ENCODE measurements around the gene SPEG.

SPEG gene

DNA sequence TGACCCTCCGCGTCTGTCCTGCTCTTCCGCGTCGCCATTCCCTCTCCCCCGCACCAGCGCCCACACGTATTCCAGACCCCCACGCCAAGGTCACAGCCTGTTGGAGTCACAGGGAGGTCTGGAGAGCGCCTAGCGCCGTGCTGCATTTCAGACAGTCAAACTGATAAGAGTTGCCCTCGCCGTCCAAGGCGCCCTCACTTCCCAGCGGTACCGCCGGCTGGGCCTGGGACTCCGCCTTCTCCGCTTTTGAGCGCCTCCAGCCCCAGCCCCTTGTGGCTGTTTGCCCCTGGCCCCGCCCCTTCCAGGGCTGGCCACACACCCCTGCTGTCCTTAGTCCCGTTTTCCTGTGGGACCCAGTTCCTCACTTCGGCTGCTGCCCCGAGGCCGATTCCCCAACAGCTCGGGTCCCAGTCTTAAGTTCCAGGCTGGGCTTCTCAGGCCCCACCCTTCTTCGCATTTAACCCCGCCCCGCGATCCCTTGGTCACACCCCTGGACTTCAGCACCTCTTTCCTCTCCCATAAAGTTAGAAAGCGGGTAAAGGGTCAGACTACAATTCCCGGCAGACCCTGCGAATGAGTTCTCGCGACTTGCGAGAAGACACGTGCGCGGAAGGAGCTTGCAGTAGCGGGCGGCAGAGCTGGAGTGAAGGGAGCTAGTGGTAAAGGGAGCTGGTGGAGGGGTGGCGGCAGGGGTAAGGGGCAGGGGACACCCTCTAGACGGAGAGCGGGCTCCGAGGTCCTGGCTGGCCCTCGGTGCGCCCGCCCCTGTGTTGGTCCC, 63.8 kb downstream of the SPEG start, which contains the start of gene GMPPA:
Gene GMPPA (plus strand): TSS at position 612 of the 778 bp plus-strand sequence. CDS start 1,085 bp downstream, outside the sequence.
- peak; percentile 99 for DNase-seq

DNA sequence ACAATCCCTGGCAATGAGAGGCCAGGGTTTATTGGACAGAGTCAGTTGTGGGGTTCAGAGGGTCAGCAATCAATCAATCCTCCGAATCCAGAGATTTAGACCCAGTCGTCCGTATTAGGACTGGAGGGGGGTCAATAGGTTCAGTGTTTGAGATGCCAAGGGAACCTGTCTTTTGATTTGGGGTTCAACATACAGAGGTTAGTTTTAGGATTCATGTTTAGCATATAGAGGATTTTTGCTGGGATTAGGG, 64.3 kb downstream of the SPEG start:
- no peak for DNase-seq

- DNase-seq = no peak
Observed at GRCh38 chr2:219499555-219499954, 64.9 kb downstream of the SPEG start.

DNA sequence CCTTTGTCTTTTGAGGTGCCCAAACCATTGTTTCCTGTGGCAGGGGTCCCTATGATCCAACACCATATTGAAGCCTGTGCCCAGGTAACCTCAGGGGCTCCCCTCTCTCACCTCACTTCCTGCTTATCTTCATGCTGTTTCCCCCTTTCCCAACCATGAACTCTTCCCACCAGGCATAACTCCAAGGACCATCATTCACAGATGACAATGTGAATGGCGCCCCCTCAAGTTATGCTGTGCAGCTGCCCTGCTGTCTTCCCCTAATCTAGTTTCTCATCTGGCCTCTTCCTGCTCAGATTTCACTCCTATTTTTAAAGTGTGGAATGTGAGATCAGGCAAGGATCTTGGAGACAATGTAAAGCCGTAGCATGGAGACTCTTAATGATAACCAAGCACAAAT, 65.5 kb downstream of the SPEG start:
- no peak for DNase-seq

DNA sequence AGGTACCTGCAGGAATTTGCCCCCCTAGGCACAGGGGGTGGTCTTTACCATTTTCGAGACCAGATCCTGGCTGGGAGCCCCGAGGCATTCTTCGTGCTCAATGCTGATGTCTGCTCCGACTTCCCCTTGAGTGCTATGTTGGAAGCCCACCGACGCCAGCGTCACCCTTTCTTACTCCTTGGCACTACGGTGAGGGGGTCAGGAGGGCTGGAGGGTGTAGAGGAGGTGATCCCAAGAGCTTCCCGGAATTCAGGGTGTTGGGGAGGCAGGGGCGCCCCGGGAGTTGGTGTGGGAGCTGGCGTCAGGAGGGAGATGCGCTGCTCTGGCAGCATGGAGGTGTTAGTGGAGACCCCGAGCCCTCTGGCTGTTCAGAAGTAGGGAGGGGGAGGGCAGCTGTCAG, 67.2 kb downstream of the SPEG start:
- DNase-seq = no peak

GRCh38 chr2:219502618-219503017, 68.0 kb downstream of the SPEG start:
- no peak for DNase-seq

- DNase-seq = no peak
Observed at GRCh38 chr2:219505585-219505984, 70.9 kb downstream of the SPEG start.

DNA sequence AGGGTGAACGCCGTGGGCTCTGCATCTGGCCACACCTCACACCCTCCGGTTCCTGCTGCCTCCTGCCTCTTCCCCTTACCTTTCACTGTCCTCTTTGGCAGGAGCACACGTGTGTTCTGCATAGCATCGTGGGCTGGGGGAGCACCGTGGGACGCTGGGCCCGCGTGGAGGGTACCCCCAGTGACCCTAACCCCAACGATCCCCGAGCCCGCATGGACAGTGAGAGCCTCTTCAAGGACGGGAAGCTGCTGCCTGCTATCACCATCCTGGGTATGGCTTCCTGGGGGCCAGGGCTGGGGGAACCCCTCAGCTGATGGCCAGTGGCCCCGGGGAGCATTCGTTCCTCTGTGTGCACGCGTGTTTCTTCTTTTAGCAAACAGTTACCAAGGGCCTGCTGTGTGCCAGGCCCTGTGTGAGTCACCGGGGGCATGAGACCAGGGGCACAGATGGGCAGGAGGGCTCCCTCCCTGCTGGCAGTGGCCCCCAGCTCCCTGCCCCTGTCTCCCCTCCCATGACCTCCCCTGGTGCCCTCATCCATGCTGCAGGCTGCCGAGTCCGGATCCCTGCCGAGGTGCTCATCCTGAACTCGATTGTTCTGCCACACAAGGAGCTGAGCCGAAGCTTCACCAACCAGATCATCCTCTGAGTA, 71.6 kb downstream of the SPEG start:
- DNase-seq = peak; percentile 64

- peak; percentile 98 for DNase-seq
Observed at GRCh38 chr2:219506802-219507526, 72.3 kb downstream of the SPEG start.

DNA sequence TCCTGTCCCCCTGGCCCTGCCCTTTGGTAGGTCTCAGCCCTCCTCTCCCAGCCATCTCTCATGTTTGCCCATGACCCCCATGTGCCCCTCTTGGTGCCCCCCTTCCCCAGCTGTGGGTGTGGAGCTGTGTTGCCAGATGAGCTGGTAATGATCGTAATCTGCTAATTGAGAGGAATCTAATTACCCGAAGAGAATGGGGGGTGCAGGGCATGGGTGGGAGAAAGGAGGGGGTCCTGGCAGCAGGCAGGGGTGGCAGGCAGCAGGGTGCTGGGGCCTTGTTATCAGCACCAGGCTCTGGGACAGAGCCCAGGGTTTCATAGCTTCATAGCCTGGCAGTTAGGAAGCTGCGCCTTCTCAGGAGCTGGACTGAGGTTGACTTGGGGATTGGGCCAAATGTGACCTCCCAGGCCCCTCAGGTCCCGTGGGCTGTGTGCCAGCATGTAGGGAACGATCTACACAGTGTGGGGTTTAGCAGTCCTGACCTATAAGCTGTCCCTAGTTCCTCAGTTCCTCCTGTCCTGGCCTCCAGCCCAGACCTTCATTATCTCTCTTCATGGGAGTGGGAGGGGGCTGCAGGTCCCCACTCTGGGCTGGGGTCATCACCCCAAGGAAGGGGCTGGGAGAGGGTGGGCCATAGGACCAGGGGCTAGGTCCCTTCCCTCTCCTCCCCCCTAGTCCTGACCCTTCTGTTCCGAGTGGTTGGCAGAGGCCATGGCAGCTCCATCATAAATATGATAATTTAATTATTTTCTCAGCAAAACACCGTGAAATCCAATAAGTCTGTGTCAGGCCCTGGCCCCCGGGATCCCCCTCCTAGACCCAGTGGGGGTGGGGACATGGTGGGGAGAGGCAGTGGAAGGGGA, 73.2 kb downstream of the SPEG start:
- no peak for DNase-seq

GRCh38 chr2:219508444-219508734, 73.7 kb downstream of the SPEG start:
- DNase-seq = no peak

GRCh38 chr2:219508971-219509779, 74.5 kb downstream of the SPEG start:
- DNase-seq = peak; percentile 89

DNA sequence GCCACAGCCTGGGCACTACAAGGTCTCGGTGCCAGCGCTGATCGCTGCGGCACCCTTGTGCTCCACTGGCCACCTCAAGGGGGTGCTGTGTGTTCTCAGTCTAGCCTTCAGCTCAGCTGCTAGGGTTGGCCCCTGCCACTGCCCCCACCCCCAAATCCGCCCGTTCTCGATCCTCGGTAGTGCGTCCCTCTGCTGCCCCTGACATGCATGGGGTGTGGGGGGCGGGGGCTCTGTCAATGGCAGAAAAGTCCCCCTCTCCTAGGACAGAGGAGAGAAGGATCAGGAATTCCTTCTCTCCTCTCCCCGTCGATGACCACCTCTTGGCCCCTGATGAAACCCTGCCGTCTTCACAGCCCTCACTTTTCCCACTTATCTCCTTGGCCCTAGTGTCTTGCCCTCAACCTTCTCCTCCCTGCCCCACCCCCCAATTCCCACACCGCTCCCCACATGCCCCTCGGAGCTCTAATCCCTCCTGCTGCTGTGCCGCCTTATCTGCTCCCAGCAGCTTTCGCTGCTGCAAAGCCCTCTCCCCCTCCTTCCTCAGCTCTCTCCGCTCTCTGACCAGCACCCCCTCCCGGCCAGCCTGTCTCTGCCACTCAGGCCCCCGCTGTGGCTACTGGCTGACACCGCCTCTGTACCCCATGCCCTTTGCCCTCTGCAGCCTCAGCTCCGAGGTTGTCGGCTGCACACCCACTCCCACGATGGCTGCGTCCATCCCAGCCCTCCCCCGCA, 75.3 kb downstream of the SPEG start:
- DNase-seq = peak; percentile 89

DNA sequence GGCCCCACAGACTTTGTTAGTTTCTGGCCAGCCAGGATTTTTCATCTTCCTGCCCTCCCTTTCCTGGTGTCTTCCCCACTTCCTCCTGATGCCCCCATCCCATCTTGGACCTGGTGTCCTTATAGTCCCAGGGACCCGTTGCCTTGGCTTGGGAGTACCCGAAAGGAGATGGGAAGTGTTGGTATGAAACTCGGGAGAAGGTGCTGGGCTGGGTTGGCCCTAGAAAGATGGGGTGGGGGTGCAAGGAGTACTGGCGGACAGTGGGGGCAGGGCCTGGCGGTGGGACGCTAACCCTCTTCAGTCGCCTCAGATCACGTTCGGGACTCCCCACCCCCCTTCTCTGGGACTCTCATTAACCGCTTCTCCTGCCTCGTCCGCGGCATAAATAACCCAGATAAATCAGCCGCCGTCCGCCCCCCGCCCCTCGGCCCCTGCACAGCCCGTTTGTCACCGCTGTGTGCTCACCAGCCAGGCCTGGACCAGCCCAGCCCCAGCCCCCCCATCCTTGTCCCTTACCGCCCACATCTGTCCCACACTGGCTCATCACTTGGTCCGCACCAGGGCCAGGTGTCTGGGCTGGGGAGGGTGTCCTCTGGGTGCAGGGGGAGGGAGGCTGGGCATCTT, 76.0 kb downstream of the SPEG start:
- DNase-seq = no peak

- DNase-seq = peak; percentile 78
Observed at GRCh38 chr2:219511547-219512325, 77.1 kb downstream of the SPEG start.

- no peak for DNase-seq
Observed at GRCh38 chr2:219512524-219513216, 78.0 kb downstream of the SPEG start.

DNA sequence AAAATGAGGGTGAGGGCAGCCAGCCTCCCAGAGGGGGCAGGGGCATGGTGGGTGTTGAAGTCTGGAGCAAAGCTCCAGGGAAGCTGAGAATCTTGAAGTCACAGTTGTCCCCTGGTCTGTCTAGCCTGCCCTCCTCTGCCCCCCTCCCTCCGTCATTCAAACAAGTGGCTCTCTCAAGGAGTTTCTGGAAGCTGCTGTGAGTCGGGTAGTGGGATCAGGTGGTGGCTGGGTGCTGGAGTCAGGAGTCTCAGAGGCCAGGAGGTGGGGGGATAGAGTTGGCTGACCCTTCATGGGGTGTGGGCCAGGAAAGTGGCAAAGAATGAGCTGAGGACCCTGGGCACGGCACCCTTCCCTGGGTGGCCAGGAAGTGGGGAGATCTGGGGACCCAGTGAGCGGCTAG, 79.1 kb downstream of the SPEG start:
- DNase-seq = no peak

DNA sequence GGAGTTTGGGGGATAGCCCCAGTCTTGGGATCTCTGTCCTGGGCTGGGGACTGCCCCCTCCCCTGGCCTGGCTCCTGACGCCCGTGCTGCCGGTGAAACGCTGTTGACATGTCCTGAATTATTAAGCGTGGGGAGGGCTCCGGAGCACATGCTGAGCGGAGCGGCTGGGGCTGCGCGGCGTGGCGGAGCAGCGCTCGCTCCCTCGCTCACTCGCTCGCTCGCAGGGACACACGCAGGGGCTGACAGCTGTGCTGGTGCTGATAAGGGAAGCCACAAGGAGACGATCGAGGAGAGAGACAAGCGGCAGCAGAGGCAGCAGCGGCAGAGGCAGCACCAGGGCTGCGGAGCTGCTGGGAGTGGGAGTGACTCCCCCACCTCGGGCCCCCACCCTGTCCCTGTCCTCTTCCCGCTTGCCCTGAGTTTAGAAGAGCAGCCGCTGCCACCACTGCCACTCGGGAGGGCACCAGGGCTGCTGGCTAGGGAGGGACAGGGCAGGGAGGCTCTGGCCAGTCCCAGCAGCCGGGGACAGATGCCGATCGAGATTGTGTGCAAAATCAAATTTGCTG, 79.6 kb downstream of the SPEG start, which contains the start of gene ASIC4:
Gene ASIC4 (plus strand): TSS at position 287 of the 566 bp plus-strand sequence. CDS start 243 bp downstream, at position 530.
- DNase-seq = peak; percentile 53

GRCh38 chr2:219514836-219515235, 80.2 kb downstream of the SPEG start:
- DNase-seq = no peak
